ENCODE results near the gene EDC3. TPM values are rescaled to one million over a fixed set of nuclear protein-coding genes. Genes with fewer than 3 reads are reported as not detected.

The EDC3 gene
- total and polyA plus RNA-seq, 2 of the 4 experiments (the other 2 are of a cell fraction): 16.8 to 38.0 TPM

DNA sequence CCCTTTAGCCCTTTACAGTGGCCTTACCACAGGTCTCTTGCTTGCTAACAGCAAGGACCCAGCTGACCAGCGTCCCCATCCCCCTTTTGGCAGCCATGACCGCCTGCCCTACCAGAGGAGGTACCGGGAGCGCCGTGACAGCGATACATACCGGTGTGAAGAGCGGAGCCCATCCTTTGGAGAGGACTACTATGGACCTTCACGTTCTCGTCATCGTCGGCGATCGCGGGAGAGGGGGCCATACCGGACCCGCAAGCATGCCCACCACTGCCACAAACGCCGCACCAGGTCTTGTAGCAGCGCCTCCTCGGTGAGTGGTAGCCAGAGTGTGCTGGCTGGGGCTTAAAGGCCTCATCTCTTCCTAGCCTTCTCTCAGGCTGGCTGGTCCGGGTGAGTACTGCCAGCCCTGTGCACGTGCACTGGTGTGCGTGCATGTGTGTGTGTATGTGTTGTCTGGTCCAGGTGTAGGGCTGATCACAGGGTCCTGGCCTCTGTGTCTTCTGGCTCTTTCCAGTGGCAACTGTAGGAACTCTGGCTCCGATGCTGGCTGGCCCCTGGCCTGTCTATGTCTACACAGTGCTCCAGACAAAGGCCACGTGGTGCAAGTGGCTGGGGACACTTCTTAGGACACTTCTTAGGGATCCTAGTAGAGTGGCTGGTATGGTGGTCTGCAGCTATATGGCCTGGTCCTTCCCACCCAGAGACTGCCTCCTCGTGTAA is 75.7 kb downstream of the EDC3 start:
- H2BK15ac ChIP-seq (ENCODE audit: low read depth, low read length): no peak overlapping the region
- no peak overlapping the region for H4K91ac ChIP-seq (ENCODE audit: insufficient read depth, low read depth, low read length)
- CTCF ChIA-PET: no interaction called here
- H3K36me3 ChIP-seq (ENCODE audit: control insufficient read depth, insufficient read depth, low read length): peaks cover 60% of the 10 kb centered on the region
- no TSS peak for BruUV-seq (replicated peaks)
- H2AFZ ChIP-seq (replicated peaks; ENCODE audit: low read length, poor library complexity): no peak overlapping the region
- H3K79me1 ChIP-seq (ENCODE audit: low read depth in 1 of 2, low read length in 2 of 2): peaks cover 25 to 90% of the 10 kb centered on the region in 2 experiments
- no peak overlapping the region for H4K8ac ChIP-seq (ENCODE audit: low read depth in 2 of 2, low read length in 2 of 2)
- no peak overlapping the region for H2BK120ac ChIP-seq (ENCODE audit: low read depth, low read length)
- dilution Hi-C loops (cut with HindIII; ENCODE audit: low sequenced_read_pairs, unreplicated experiment) (no loop called here), intact Hi-C loops (cut with micrococcal nuclease) (no loop called here), in situ Hi-C loops (cut with MboI; ENCODE audit: low sequenced_read_pairs) (loop anchor here (5.0 kb wide), 1 partner anchor 248 kb away; no protein-coding TSS in a partner anchor)
- no peak overlapping the region for H2BK20ac ChIP-seq (ENCODE audit: low read depth, low read length)
- H3K4me1 ChIP-seq (ENCODE audit: control insufficient read depth, insufficient read depth, low read length): peaks cover 6% of the 10 kb centered on the region
- no peak overlapping the region for H3K4me3 ChIP-seq (ENCODE audit: insufficient read depth, low read depth, low read length)
- H3K27ac ChIP-seq (ENCODE audit: insufficient read depth, low read length): no peak overlapping the region
- H3K4me2 ChIP-seq (ENCODE audit: low read depth, low read length): no peak overlapping the region
- DNase-seq: no peak
- H3K23ac ChIP-seq (ENCODE audit: low read depth, low read length): no peak overlapping the region
- H3K56ac ChIP-seq (ENCODE audit: extremely low read depth, insufficient read depth, low read length): no peak overlapping the region
- no peak overlapping the region for H3K14ac ChIP-seq (replicated peaks; ENCODE audit: low read depth, low read length)
- no peak overlapping the region for H4K5ac ChIP-seq (ENCODE audit: low read depth, low read length)
- H3K9me3 ChIP-seq (ENCODE audit: control insufficient read depth, insufficient read depth, low read length): no peaks in the 10 kb centered on the region
- H3K4ac ChIP-seq (ENCODE audit: low read depth, low read length): no peak overlapping the region
- H2AK5ac ChIP-seq (ENCODE audit: low read depth, low read length): no peak overlapping the region
- no peak overlapping the region for H2BK5ac ChIP-seq (ENCODE audit: low read depth, low read length, poor library complexity, severe bottlenecking)
- 0 out of 2 replicates have a peak, but pooled peaks cover 2% of the 10 kb centered on the region for H3K9me1 ChIP-seq (ENCODE audit: insufficient read depth, low read length)
- H3K27me3 ChIP-seq (ENCODE audit: control insufficient read depth, insufficient read depth, low read length): no peaks in the 10 kb centered on the region
- POLR2A ChIA-PET (ENCODE audit: unreplicated experiment): no interaction called here
- H2AK9ac ChIP-seq (replicated peaks; ENCODE audit: low read depth, low read length, poor library complexity): no peak overlapping the region
- 97% methylated on average over 15 of the region's 27 CpGs; no CpG with 5 or more reads in 1 of the 2 experiments for WGBS, 2 experiments (ENCODE audit: extremely low coverage in 2 of 2, insufficient read length in 1 of 2)
- ATAC-seq (ENCODE audit: low read depth): no peak
- peaks cover 90% of the 10 kb centered on the region for H4K20me1 ChIP-seq (ENCODE audit: insufficient read depth, low read length)
- no peak for TF ChIP-seq CEBPB (IDR thresholded peaks at IDR 0.05; ENCODE audit: low read depth, low read length)
- no peak for TF ChIP-seq RAD21 (IDR thresholded peaks at IDR 0.05; ENCODE audit: low read length)
- TF ChIP-seq FOS (IDR thresholded peaks at IDR 0.05; ENCODE audit: low read depth, low read length): no peak
- TF ChIP-seq RFX5 (IDR thresholded peaks at IDR 0.05; ENCODE audit: low read depth, low read length): no peak
- no peak overlapping the region for H3K9ac ChIP-seq (ENCODE audit: low read depth, low read length)
- H3K18ac ChIP-seq (ENCODE audit: low read depth, low read length): no peak overlapping the region

Measured in IMR-90 (cell line).